Testis (tissue), 2 donors: ENCODE results near the gene SKOR2.

ENCODE experiments used
- POLR2A ChIP-seq: fragments of 450-650 bp; IDR thresholded peaks from one replicate; pipeline ENCODE4 v1.6.1; 2017; ENCODE audit warnings: antibody characterized with exemption, mild to moderate bottlenecking, moderate library complexity
- TF ChIP-seq, protein P1 (sequence below), 3 experiments: fragments of 450-650 bp in 2 of 3; fragments of 200-600 bp in 1 of 3; sonication (generic) in 1 of 3; IDR thresholded peaks; one replicate each; pipeline ENCODE4 v1.5.1; 2016 to 2019; ENCODE audit warnings: antibody characterized with exemption in 3 of 3, mild to moderate bottlenecking in 2 of 3, moderate library complexity in 1 of 3

DNA sequence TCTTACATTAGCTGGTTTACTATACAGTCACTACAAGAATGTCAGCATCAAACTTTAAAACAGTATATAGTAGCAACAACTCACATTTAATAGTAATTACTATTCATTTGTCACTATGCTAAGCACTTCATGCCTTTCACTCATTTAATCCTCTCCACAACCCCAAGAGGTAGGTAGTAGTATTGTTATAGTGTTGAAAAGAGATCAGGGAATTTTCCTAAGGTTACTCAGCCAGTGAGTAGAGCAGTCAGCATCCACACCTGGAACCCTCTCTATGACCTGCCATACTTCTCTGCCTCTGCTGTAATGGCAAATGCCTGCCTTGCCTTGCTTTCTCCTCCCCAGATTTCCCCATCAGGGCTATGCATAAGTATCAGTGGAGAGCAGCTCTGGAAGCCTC lies 24.8 kb downstream of the SKOR2 start:
- TF ChIP-seq, protein P1, sequence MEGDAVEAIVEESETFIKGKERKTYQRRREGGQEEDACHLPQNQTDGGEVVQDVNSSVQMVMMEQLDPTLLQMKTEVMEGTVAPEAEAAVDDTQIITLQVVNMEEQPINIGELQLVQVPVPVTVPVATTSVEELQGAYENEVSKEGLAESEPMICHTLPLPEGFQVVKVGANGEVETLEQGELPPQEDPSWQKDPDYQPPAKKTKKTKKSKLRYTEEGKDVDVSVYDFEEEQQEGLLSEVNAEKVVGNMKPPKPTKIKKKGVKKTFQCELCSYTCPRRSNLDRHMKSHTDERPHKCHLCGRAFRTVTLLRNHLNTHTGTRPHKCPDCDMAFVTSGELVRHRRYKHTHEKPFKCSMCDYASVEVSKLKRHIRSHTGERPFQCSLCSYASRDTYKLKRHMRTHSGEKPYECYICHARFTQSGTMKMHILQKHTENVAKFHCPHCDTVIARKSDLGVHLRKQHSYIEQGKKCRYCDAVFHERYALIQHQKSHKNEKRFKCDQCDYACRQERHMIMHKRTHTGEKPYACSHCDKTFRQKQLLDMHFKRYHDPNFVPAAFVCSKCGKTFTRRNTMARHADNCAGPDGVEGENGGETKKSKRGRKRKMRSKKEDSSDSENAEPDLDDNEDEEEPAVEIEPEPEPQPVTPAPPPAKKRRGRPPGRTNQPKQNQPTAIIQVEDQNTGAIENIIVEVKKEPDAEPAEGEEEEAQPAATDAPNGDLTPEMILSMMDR (IDR thresholded peaks at IDR 0.05), result no peak
- TF ChIP-seq POLR2A, result no peak
